Activated T-helper 1 cell treated with anti-CD3 and anti-CD28 coated beads, Interleukin-12 subunit alpha, Interleukin-12 subunit beta, Interleukin-2, Interleukin-4 antibody, amounts not matched to agents 30 ng/mL and 10 ng/mL and 1 ng/mL, durations not matched to agents 14 hours and 24 hours and 36 hours (primary cell): ENCODE measurements around the gene PHACTR1. TPM values are rescaled to one million over a fixed set of nuclear protein-coding genes. Genes with fewer than 3 reads are reported as not detected.
"Not testable (repeated sequence)": the region's sequence is repeated elsewhere in the genome, so short reads cannot be mapped to it uniquely, and the experiment has no call there.

Experiments used
- DNase-seq: peaks from one replicate; pipeline ENCODE4 v3.0.0; 2021; ENCODE audit warnings: low spot score
- H3K27ac Mint-ChIP-seq: one replicate; pipeline ENCODE4 v1.8.0; 2021; ENCODE audit warnings: mild to moderate bottlenecking, mixed read lengths
- H3K27me3 Mint-ChIP-seq: one replicate; pipeline ENCODE4 v1.8.0; 2022; ENCODE audit warnings: mild to moderate bottlenecking, moderate library complexity, mixed read lengths; ENCODE audit not compliant: insufficient read depth
- H3K36me3 Mint-ChIP-seq: one replicate; pipeline ENCODE4 v1.8.0; 2021; ENCODE audit warnings: low read depth, mixed read lengths
- H3K4me1 Mint-ChIP-seq: one replicate; pipeline ENCODE4 v1.8.0; 2021; ENCODE audit warnings: low read depth, mixed read lengths
- H3K4me3 Mint-ChIP-seq: one replicate; pipeline ENCODE4 v1.8.0; 2021; ENCODE audit warnings: mild to moderate bottlenecking, moderate library complexity, mixed read lengths
- H3K9me3 Mint-ChIP-seq: one replicate; pipeline ENCODE4 v1.8.0; 2021; ENCODE audit warnings: mixed read lengths
- intact Hi-C: fragments of 100-400 bp; cut with micrococcal nuclease; formaldehyde crosslinking; loops from one replicate; pipeline ENCODE4 v1.15.1; 2024
- total RNA-seq: library from RNA; stranded (reverse); gene quantifications from 2 replicates; pipeline ENCODE4 v1.2.3, GENCODE V29; 2022

Gene PHACTR1
- total RNA-seq, 1 donor from 2014 or later, result 0.44 TPM

- no peaks in the 10 kb centered on the region for H3K9me3 Mint-ChIP-seq
- intact Hi-C loops, result no loop called here
- peak overlapping the region; percentile 46 for H3K4me3 Mint-ChIP-seq
- peaks cover 51% of the 10 kb centered on the region for H3K36me3 Mint-ChIP-seq
- no peaks in the 10 kb centered on the region for H3K27me3 Mint-ChIP-seq
- DNase-seq, result no peak
- peak overlapping the region; percentile 76 for H3K27ac Mint-ChIP-seq
- peaks cover 43% of the 10 kb centered on the region for H3K4me1 Mint-ChIP-seq
Measured at GRCh38 chr6:13304580-13305260, 588.2 kb downstream of the PHACTR1 start.

- Mint-ChIP-seq H3K4me1 (peaks cover 43% of the 10 kb centered on the region), H3K4me3 (no peak overlapping the region), H3K36me3 (peaks cover 54% of the 10 kb centered on the region), H3K27ac (no peak overlapping the region), H3K27me3 (no peaks in the 10 kb centered on the region), H3K9me3 (no peaks in the 10 kb centered on the region)
- intact Hi-C loops, result no loop called here
- DNase-seq, result no peak
Measured at GRCh38 chr6:13305288-13305687, 588.7 kb downstream of the PHACTR1 start.

- Mint-ChIP-seq H3K4me1 (peaks cover 43% of the 10 kb centered on the region), H3K27me3 (no peaks in the 10 kb centered on the region), H3K27ac (no peak overlapping the region), H3K36me3 (peaks cover 50% of the 10 kb centered on the region), H3K4me3 (no peak overlapping the region), H3K9me3 (no peaks in the 10 kb centered on the region)
- no peak for DNase-seq
- intact Hi-C loops, result no loop called here
Measured at GRCh38 chr6:13305791-13306190, 589.2 kb downstream of the PHACTR1 start.

GRCh38 chr6:13307508-13307995 lies 591.0 kb downstream of the PHACTR1 start:
- Mint-ChIP-seq H3K4me1 (peaks cover 33% of the 10 kb centered on the region), H3K36me3 (peaks cover 49% of the 10 kb centered on the region), H3K9me3 (no peaks in the 10 kb centered on the region), H3K27me3 (no peaks in the 10 kb centered on the region), H3K4me3 (no peak overlapping the region), H3K27ac (no peak overlapping the region)
- DNase-seq, result no peak
- intact Hi-C loops, result no loop called here

GRCh38 chr6:13308332-13308731 lies 591.8 kb downstream of the PHACTR1 start:
- intact Hi-C loops, result no loop called here
- DNase-seq, result no peak
- Mint-ChIP-seq H3K36me3 (peaks cover 46% of the 10 kb centered on the region), H3K4me3 (no peak overlapping the region), H3K27me3 (no peaks in the 10 kb centered on the region), H3K27ac (no peak overlapping the region), H3K4me1 (peaks cover 26% of the 10 kb centered on the region), H3K9me3 (no peaks in the 10 kb centered on the region)

- DNase-seq, result no peak
- Mint-ChIP-seq H3K27ac (no peak overlapping the region), H3K4me1 (peaks cover 12% of the 10 kb centered on the region), H3K9me3 (no peaks in the 10 kb centered on the region), H3K4me3 (no peak overlapping the region), H3K27me3 (no peaks in the 10 kb centered on the region), H3K36me3 (peaks cover 54% of the 10 kb centered on the region)
- intact Hi-C loops, result no loop called here
Measured at GRCh38 chr6:13311155-13311554, 594.6 kb downstream of the PHACTR1 start.

GRCh38 chr6:13314806-13315205 lies 598.2 kb downstream of the PHACTR1 start:
- DNase-seq, result no peak
- Mint-ChIP-seq H3K4me1 (no peaks in the 10 kb centered on the region), H3K36me3 (peaks cover 50% of the 10 kb centered on the region), H3K9me3 (no peaks in the 10 kb centered on the region), H3K27me3 (no peaks in the 10 kb centered on the region), H3K27ac (no peak overlapping the region), H3K4me3 (no peak overlapping the region)
- intact Hi-C loops, result no loop called here

- Mint-ChIP-seq H3K9me3 (no peaks in the 10 kb centered on the region), H3K4me3 (no peak overlapping the region), H3K27me3 (no peaks in the 10 kb centered on the region), H3K27ac (no peak overlapping the region), H3K4me1 (no peaks in the 10 kb centered on the region), H3K36me3 (peaks cover 57% of the 10 kb centered on the region)
- intact Hi-C loops, result no loop called here
- no peak for DNase-seq
Measured at GRCh38 chr6:13315896-13316295, 599.3 kb downstream of the PHACTR1 start.

GRCh38 chr6:13318821-13319220 lies 602.3 kb downstream of the PHACTR1 start:
- Mint-ChIP-seq H3K4me1 (no peaks in the 10 kb centered on the region), H3K36me3 (peaks cover 44% of the 10 kb centered on the region), H3K27me3 (no peaks in the 10 kb centered on the region), H3K9me3 (no peaks in the 10 kb centered on the region), H3K4me3 (no peak overlapping the region), H3K27ac (no peak overlapping the region)
- no peak for DNase-seq
- intact Hi-C loops, result no loop called here

- Mint-ChIP-seq H3K4me3 (no peak overlapping the region), H3K4me1 (no peaks in the 10 kb centered on the region), H3K36me3 (peaks cover 49% of the 10 kb centered on the region), H3K9me3 (no peaks in the 10 kb centered on the region), H3K27ac (no peak overlapping the region), H3K27me3 (no peaks in the 10 kb centered on the region)
- intact Hi-C loops, result no loop called here
- no peak for DNase-seq
Measured at GRCh38 chr6:13319891-13320564, 603.5 kb downstream of the PHACTR1 start.

GRCh38 chr6:13326031-13326586 lies 609.5 kb downstream of the PHACTR1 start:
- peak overlapping the region; percentile 6 for H3K4me3 Mint-ChIP-seq
- not testable (repeated sequence) for H3K27me3 Mint-ChIP-seq, H3K9me3 Mint-ChIP-seq, DNase-seq, H3K27ac Mint-ChIP-seq
- peaks cover 17% of the 10 kb centered on the region for H3K36me3 Mint-ChIP-seq
- H3K4me1 Mint-ChIP-seq, result peaks cover 30% of the 10 kb centered on the region
- intact Hi-C loops, result loop anchor here (5.0 kb wide), 4 partner anchors 369 to 689 kb away; partner anchors contain the start of genes MCUR1 and RANBP9

- no peak for DNase-seq
- peaks cover 38% of the 10 kb centered on the region for H3K4me1 Mint-ChIP-seq
- H3K4me3 Mint-ChIP-seq, result peak overlapping the region; percentile 84
Measured at GRCh38 chr6:13327691-13328075, 611.1 kb downstream of the PHACTR1 start.

More at GRCh38 chr6:13327691-13328075, 611.1 kb downstream of the PHACTR1 start:
- intact Hi-C loops, result loop anchor here (1.0 to 5.0 kb wide), 12 partner anchors 24 to 690 kb away; partner anchors contain the start of genes GFOD1, MCUR1, NOL7 and RANBP9
- Mint-ChIP-seq H3K9me3 (no peaks in the 10 kb centered on the region), H3K27ac (peak overlapping the region; percentile 82), H3K36me3 (peaks cover 12% of the 10 kb centered on the region), H3K27me3 (no peaks in the 10 kb centered on the region)
